ENCODE data around the gene C14orf132.

C14orf132 gene

GRCh38 chr14:96122496-96122895 is 83.3 kb downstream of the C14orf132 start:
- DNase-seq = no peak

- DNase-seq = no peak
These were observed 86.4 kb downstream of the C14orf132 start for GRCh38 chr14:96125536-96125935.

GRCh38 chr14:96126339-96126782 is 87.2 kb downstream of the C14orf132 start:
- no peak for DNase-seq

GRCh38 chr14:96126783-96127271 is 87.7 kb downstream of the C14orf132 start:
- no peak for DNase-seq

GRCh38 chr14:96129128-96129736 is 90.1 kb downstream of the C14orf132 start:
- DNase-seq = no peak

GRCh38 chr14:96130391-96130790 is 91.2 kb downstream of the C14orf132 start:
- no peak for DNase-seq

- peak; percentile 31 for DNase-seq
These were observed 91.7 kb downstream of the C14orf132 start for GRCh38 chr14:96130854-96131253.

GRCh38 chr14:96131836-96132235 is 92.7 kb downstream of the C14orf132 start:
- no peak for DNase-seq

- no peak for DNase-seq
These were observed 95.3 kb downstream of the C14orf132 start for GRCh38 chr14:96134508-96134907.

- no peak for DNase-seq
These were observed 96.1 kb downstream of the C14orf132 start for GRCh38 chr14:96135285-96135684.

- DNase-seq = no peak
These were observed 97.3 kb downstream of the C14orf132 start for GRCh38 chr14:96136371-96137005.

- DNase-seq = no peak
These were observed 99.1 kb downstream of the C14orf132 start for GRCh38 chr14:96138241-96138640.

- no peak for DNase-seq
These were observed 100.0 kb downstream of the C14orf132 start for GRCh38 chr14:96139169-96139568.

- no peak for DNase-seq
These were observed 100.7 kb downstream of the C14orf132 start for GRCh38 chr14:96139879-96140278.

GRCh38 chr14:96140952-96141351 is 101.8 kb downstream of the C14orf132 start:
- no peak for DNase-seq

All from NK-92 treated with Interleukin-12 subunit alpha and Interleukin-12 subunit beta, amount 100 ng/mL, for 24 hours (cell line).